ENCODE measurements around the gene RAPGEF5. TPM values are rescaled to one million over a fixed set of nuclear protein-coding genes. Genes with fewer than 3 reads are reported as not detected.

The RAPGEF5 gene
- total RNA-seq, 1 donor = 1.1 TPM

- Histone ChIP-seq H3K4me2 (ENCODE audit: insufficient read depth, low read length) (no peak overlapping the region), H2AFZ (ENCODE audit: low read length) (no peak overlapping the region), H3K9me3 (ENCODE audit: low read depth, low read length) (no peaks in the 10 kb centered on the region), H3K4me1 (ENCODE audit: insufficient read depth, low read length) (peaks cover 12% of the 10 kb centered on the region), H3K79me2 (ENCODE audit: insufficient read depth, low read length) (no peaks in the 10 kb centered on the region), H3K4me3 (ENCODE audit: insufficient read depth, low read length) (no peak overlapping the region), H3K27ac (ENCODE audit: low read depth, low read length) (no peak overlapping the region), H3K27me3 (ENCODE audit: insufficient read depth, low read length) (no peaks in the 10 kb centered on the region), H4K20me1 (ENCODE audit: insufficient read depth, low read length) (no peaks in the 10 kb centered on the region), H3K36me3 (ENCODE audit: insufficient read depth, low read length) (no peaks in the 10 kb centered on the region)
- TF ChIP-seq, protein P1, sequence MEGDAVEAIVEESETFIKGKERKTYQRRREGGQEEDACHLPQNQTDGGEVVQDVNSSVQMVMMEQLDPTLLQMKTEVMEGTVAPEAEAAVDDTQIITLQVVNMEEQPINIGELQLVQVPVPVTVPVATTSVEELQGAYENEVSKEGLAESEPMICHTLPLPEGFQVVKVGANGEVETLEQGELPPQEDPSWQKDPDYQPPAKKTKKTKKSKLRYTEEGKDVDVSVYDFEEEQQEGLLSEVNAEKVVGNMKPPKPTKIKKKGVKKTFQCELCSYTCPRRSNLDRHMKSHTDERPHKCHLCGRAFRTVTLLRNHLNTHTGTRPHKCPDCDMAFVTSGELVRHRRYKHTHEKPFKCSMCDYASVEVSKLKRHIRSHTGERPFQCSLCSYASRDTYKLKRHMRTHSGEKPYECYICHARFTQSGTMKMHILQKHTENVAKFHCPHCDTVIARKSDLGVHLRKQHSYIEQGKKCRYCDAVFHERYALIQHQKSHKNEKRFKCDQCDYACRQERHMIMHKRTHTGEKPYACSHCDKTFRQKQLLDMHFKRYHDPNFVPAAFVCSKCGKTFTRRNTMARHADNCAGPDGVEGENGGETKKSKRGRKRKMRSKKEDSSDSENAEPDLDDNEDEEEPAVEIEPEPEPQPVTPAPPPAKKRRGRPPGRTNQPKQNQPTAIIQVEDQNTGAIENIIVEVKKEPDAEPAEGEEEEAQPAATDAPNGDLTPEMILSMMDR (IDR thresholded peaks at IDR 0.05; ENCODE audit: extremely low read depth, low read depth, low read length) = no peak
- DNase-seq (ENCODE audit: insufficient read length, low spot score, missing footprints) = no peak
These were observed 37.8 kb upstream of the RAPGEF5 start for GRCh38 chr7:22394739-22395138.

GRCh38 chr7:22393913-22394729 lies 37.2 kb upstream of the RAPGEF5 start:
- H2AFZ ChIP-seq (ENCODE audit: low read length) = peak overlapping the region; percentile 5
- no peaks in the 10 kb centered on the region for H4K20me1 ChIP-seq (ENCODE audit: insufficient read depth, low read length)

DNA sequence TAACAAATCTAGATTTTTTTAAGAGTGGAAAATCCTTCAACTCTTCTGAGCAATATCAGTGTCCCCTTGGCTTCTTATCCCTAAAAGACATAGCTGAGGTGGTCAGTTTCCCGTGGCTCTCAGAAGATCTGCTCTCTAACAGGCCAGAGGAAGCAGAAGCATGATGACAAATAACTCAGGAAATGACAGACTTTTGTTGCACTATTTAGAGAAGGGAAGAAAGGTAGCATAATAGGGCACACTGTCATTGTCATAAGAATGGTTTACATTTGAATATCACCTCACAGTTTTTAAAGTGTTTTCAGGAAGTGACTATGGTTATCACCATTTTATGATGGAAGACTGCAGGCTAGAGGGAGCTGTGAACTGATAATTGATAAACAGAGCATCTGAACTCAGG lies 33.6 kb upstream of the RAPGEF5 start:
- no peaks in the 10 kb centered on the region for H3K9me3 ChIP-seq (ENCODE audit: low read depth, low read length)
- no peak overlapping the region for H3K27ac ChIP-seq (ENCODE audit: low read depth, low read length)
- no peak overlapping the region for H3K4me2 ChIP-seq (ENCODE audit: insufficient read depth, low read length)
- no peak overlapping the region for H2AFZ ChIP-seq (ENCODE audit: low read length)
- no peak overlapping the region for H3K4me3 ChIP-seq (ENCODE audit: insufficient read depth, low read length)
- no peak for DNase-seq (ENCODE audit: insufficient read length, low spot score, missing footprints)
- no peaks in the 10 kb centered on the region for H4K20me1 ChIP-seq (ENCODE audit: insufficient read depth, low read length)
- no peaks in the 10 kb centered on the region for H3K27me3 ChIP-seq (ENCODE audit: insufficient read depth, low read length)
- H3K36me3 ChIP-seq (ENCODE audit: insufficient read depth, low read length) = no peaks in the 10 kb centered on the region
- TF ChIP-seq, protein P1 (IDR thresholded peaks at IDR 0.05; ENCODE audit: extremely low read depth, low read depth, low read length) = no peak
- peaks cover 15% of the 10 kb centered on the region for H3K4me1 ChIP-seq (ENCODE audit: insufficient read depth, low read length)
- H3K79me2 ChIP-seq (ENCODE audit: insufficient read depth, low read length) = no peaks in the 10 kb centered on the region

More at GRCh38 chr7:22393913-22394729, 37.2 kb upstream of the RAPGEF5 start:
- no peaks in the 10 kb centered on the region for H3K79me2 ChIP-seq (ENCODE audit: insufficient read depth, low read length)
- TF ChIP-seq, protein P1 (IDR thresholded peaks at IDR 0.05; ENCODE audit: extremely low read depth, low read depth, low read length) = no peak
- no peaks in the 10 kb centered on the region for H3K36me3 ChIP-seq (ENCODE audit: insufficient read depth, low read length)
- H3K9me3 ChIP-seq (ENCODE audit: low read depth, low read length) = no peaks in the 10 kb centered on the region
- H3K27ac ChIP-seq (ENCODE audit: low read depth, low read length) = no peak overlapping the region
- DNase-seq (ENCODE audit: insufficient read length, low spot score, missing footprints) = peak; percentile 55
- no peak overlapping the region for H3K4me3 ChIP-seq (ENCODE audit: insufficient read depth, low read length)
- H3K27me3 ChIP-seq (ENCODE audit: insufficient read depth, low read length) = no peaks in the 10 kb centered on the region
- peak overlapping the region; percentile 47 for H3K4me2 ChIP-seq (ENCODE audit: insufficient read depth, low read length)
- peaks cover 12% of the 10 kb centered on the region for H3K4me1 ChIP-seq (ENCODE audit: insufficient read depth, low read length)

GRCh38 chr7:22389892-22390291 lies 32.9 kb upstream of the RAPGEF5 start:
- Histone ChIP-seq H3K4me1 (ENCODE audit: insufficient read depth, low read length) (peaks cover 15% of the 10 kb centered on the region), H3K36me3 (ENCODE audit: insufficient read depth, low read length) (no peaks in the 10 kb centered on the region), H3K4me2 (ENCODE audit: insufficient read depth, low read length) (no peak overlapping the region), H4K20me1 (ENCODE audit: insufficient read depth, low read length) (no peaks in the 10 kb centered on the region), H3K27ac (ENCODE audit: low read depth, low read length) (no peak overlapping the region), H2AFZ (ENCODE audit: low read length) (no peak overlapping the region), H3K4me3 (ENCODE audit: insufficient read depth, low read length) (no peak overlapping the region), H3K27me3 (ENCODE audit: insufficient read depth, low read length) (no peaks in the 10 kb centered on the region), H3K79me2 (ENCODE audit: insufficient read depth, low read length) (no peaks in the 10 kb centered on the region), H3K9me3 (ENCODE audit: low read depth, low read length) (no peaks in the 10 kb centered on the region)
- no peak for DNase-seq (ENCODE audit: insufficient read length, low spot score, missing footprints)
- TF ChIP-seq, protein P1 (IDR thresholded peaks at IDR 0.05; ENCODE audit: extremely low read depth, low read depth, low read length) = no peak

Data from osteoblast (primary cell).